ENCODE data around the gene RNU6-7. TPM values are rescaled to one million over a fixed set of nuclear protein-coding genes. Genes with fewer than 3 reads are reported as not detected.

RNU6-7 gene
- not detected in 2 replicates for total RNA-seq (2014; rRNA removed; shearing (Covaris generic); ENCODE audit: low replicate concordance)

- H3K4me3 ChIP-seq = peak within 1 kb of the TSS; percentile 44
- DNase-seq = no peak
- no peaks in the 10 kb centered on the region for H3K9me3 ChIP-seq
- no peaks in the 10 kb centered on the region for H3K27me3 ChIP-seq
- H3K36me3 ChIP-seq = no peaks in the 10 kb centered on the region
Observed at GRCh38 chr14:32201816-32202490, at the start of gene RNU6-7. RNU6-7 (plus strand) TSS chr14:32202045.

GRCh38 chr14:32166029-32166428, 35.8 kb upstream of the RNU6-7 start:
- no peak overlapping the region for H3K4me3 ChIP-seq
- no peaks in the 10 kb centered on the region for H3K9me3 ChIP-seq
- DNase-seq = no peak
- no peaks in the 10 kb centered on the region for H3K27me3 ChIP-seq
- no peaks in the 10 kb centered on the region for H3K36me3 ChIP-seq

- Histone ChIP-seq H3K4me3 (no peak overlapping the region), H3K27me3 (no peaks in the 10 kb centered on the region), H3K9me3 (no peaks in the 10 kb centered on the region), H3K36me3 (no peaks in the 10 kb centered on the region)
- no peak for DNase-seq
Observed at GRCh38 chr14:32166924-32167323, 34.9 kb upstream of the RNU6-7 start.

GRCh38 chr14:32167907-32168306, 33.9 kb upstream of the RNU6-7 start:
- Histone ChIP-seq H3K27me3 (no peaks in the 10 kb centered on the region), H3K36me3 (no peaks in the 10 kb centered on the region), H3K4me3 (no peak overlapping the region), H3K9me3 (no peaks in the 10 kb centered on the region)
- no peak for DNase-seq

GRCh38 chr14:32169191-32169590, 32.7 kb upstream of the RNU6-7 start:
- no peaks in the 10 kb centered on the region for H3K27me3 ChIP-seq
- no peak for DNase-seq
- no peaks in the 10 kb centered on the region for H3K36me3 ChIP-seq
- H3K9me3 ChIP-seq = no peaks in the 10 kb centered on the region
- H3K4me3 ChIP-seq = no peak overlapping the region

- H3K4me3 ChIP-seq = no peak overlapping the region
- no peaks in the 10 kb centered on the region for H3K9me3 ChIP-seq
- no peaks in the 10 kb centered on the region for H3K36me3 ChIP-seq
- no peak for DNase-seq
- no peaks in the 10 kb centered on the region for H3K27me3 ChIP-seq
Observed at GRCh38 chr14:32171469-32171868, 30.4 kb upstream of the RNU6-7 start.

- H3K4me3 ChIP-seq = no peak overlapping the region
- no peaks in the 10 kb centered on the region for H3K9me3 ChIP-seq
- H3K27me3 ChIP-seq = no peaks in the 10 kb centered on the region
- DNase-seq = no peak
- H3K36me3 ChIP-seq = no peaks in the 10 kb centered on the region
Observed at GRCh38 chr14:32183151-32184058, 18.4 kb upstream of the RNU6-7 start.

GRCh38 chr14:32185097-32185496, 16.7 kb upstream of the RNU6-7 start:
- H3K27me3 ChIP-seq = no peaks in the 10 kb centered on the region
- H3K9me3 ChIP-seq = no peaks in the 10 kb centered on the region
- no peak overlapping the region for H3K4me3 ChIP-seq
- no peak for DNase-seq
- no peaks in the 10 kb centered on the region for H3K36me3 ChIP-seq

- H3K27me3 ChIP-seq = no peaks in the 10 kb centered on the region
- no peaks in the 10 kb centered on the region for H3K36me3 ChIP-seq
- no peaks in the 10 kb centered on the region for H3K9me3 ChIP-seq
- H3K4me3 ChIP-seq = no peak overlapping the region
- no peak for DNase-seq
Observed at GRCh38 chr14:32186248-32186647, 15.6 kb upstream of the RNU6-7 start.

- DNase-seq = no peak
- Histone ChIP-seq H3K27me3 (no peaks in the 10 kb centered on the region), H3K4me3 (no peak overlapping the region), H3K36me3 (no peaks in the 10 kb centered on the region), H3K9me3 (no peaks in the 10 kb centered on the region)
Observed at GRCh38 chr14:32189811-32190210, 12.0 kb upstream of the RNU6-7 start.

GRCh38 chr14:32190673-32191072, 11.2 kb upstream of the RNU6-7 start:
- no peak overlapping the region for H3K4me3 ChIP-seq
- no peaks in the 10 kb centered on the region for H3K36me3 ChIP-seq
- no peak for DNase-seq
- no peaks in the 10 kb centered on the region for H3K9me3 ChIP-seq
- H3K27me3 ChIP-seq = no peaks in the 10 kb centered on the region

GRCh38 chr14:32192712-32193373, 9.0 kb upstream of the RNU6-7 start:
- Histone ChIP-seq H3K36me3 (no peaks in the 10 kb centered on the region), H3K4me3 (no peak overlapping the region), H3K27me3 (no peaks in the 10 kb centered on the region), H3K9me3 (no peaks in the 10 kb centered on the region)
- no peak for DNase-seq

- Histone ChIP-seq H3K9me3 (no peaks in the 10 kb centered on the region), H3K36me3 (no peaks in the 10 kb centered on the region), H3K4me3 (no peak overlapping the region), H3K27me3 (no peaks in the 10 kb centered on the region)
- no peak for DNase-seq
Observed at GRCh38 chr14:32193532-32193931, 8.3 kb upstream of the RNU6-7 start.

GRCh38 chr14:32195636-32196035, 6.2 kb upstream of the RNU6-7 start:
- no peak for DNase-seq
- Histone ChIP-seq H3K9me3 (no peaks in the 10 kb centered on the region), H3K4me3 (no peak overlapping the region), H3K27me3 (no peaks in the 10 kb centered on the region), H3K36me3 (no peaks in the 10 kb centered on the region)

GRCh38 chr14:32197919-32198318, 3.9 kb upstream of the RNU6-7 start:
- H3K9me3 ChIP-seq = no peaks in the 10 kb centered on the region
- DNase-seq = no peak
- no peak overlapping the region for H3K4me3 ChIP-seq

GRCh38 chr14:32200368-32201192, 1.3 kb upstream of the RNU6-7 start:
- H3K36me3 ChIP-seq = no peaks in the 10 kb centered on the region
- no peaks in the 10 kb centered on the region for H3K9me3 ChIP-seq
- no peak for DNase-seq
- peak overlapping the region; percentile 44 for H3K4me3 ChIP-seq
- H3K27me3 ChIP-seq = no peaks in the 10 kb centered on the region

More at GRCh38 chr14:32197919-32198318, 3.9 kb upstream of the RNU6-7 start:
- H3K27me3 ChIP-seq = no peaks in the 10 kb centered on the region
- no peaks in the 10 kb centered on the region for H3K36me3 ChIP-seq
